ENCODE results near the gene AXDND1.
"Not testable (repeated sequence)": the region's sequence is repeated elsewhere in the genome, so short reads cannot be mapped to it uniquely, and the experiment has no call there.

Gene AXDND1

GRCh38 chr1:179399399-179399798 lies 33.6 kb downstream of the AXDND1 start:
- H3K18ac ChIP-seq (ENCODE audit: low read length); H3K27me3 ChIP-seq (ENCODE audit: control insufficient read depth in 3 of 3, insufficient read depth in 3 of 3, low read depth in 1 of 3, low read length in 3 of 3); H2BK15ac ChIP-seq (ENCODE audit: low read length); H2BK5ac ChIP-seq (ENCODE audit: low read length); H3K4ac ChIP-seq (ENCODE audit: low read length); H4K91ac ChIP-seq (ENCODE audit: low read depth, low read length, poor library complexity); H3K4me2 ChIP-seq (ENCODE audit: insufficient read depth, low read length, poor library complexity, severe bottlenecking); H3K23ac ChIP-seq (ENCODE audit: low read depth, low read length, poor library complexity); H2AK5ac ChIP-seq (ENCODE audit: low read depth, low read length); H3K14ac ChIP-seq (ENCODE audit: low read length); H3K9ac ChIP-seq (ENCODE audit: low read depth, low read length, poor library complexity); H3K4me3 ChIP-seq (ENCODE audit: low read length in 2 of 2); H2BK12ac ChIP-seq (ENCODE audit: low read length); H3K36me3 ChIP-seq (replicated peaks in 1 of 2; ENCODE audit: control insufficient read depth in 2 of 2, insufficient read depth in 2 of 2, low read length in 2 of 2); H3K79me1 ChIP-seq (ENCODE audit: low read depth, low read length); H3K4me1 ChIP-seq (ENCODE audit: control insufficient read depth in 2 of 2, insufficient read depth in 1 of 2, low read depth in 1 of 2, low read length in 2 of 2); H3K9me3 ChIP-seq (replicated peaks in 1 of 2; ENCODE audit: control insufficient read depth in 2 of 2, insufficient read depth in 1 of 2, low read depth in 1 of 2, low read length in 2 of 2); DNase-seq (ENCODE audit: low spot score); H4K8ac ChIP-seq (ENCODE audit: low read depth, low read length); H3K27ac ChIP-seq (replicated peaks; ENCODE audit: low read length); H2BK120ac ChIP-seq (ENCODE audit: low read depth, low read length); H2AFZ ChIP-seq (ENCODE audit: low read length): not testable (repeated sequence)
- WGBS, 2 donors (ENCODE audit: extremely low coverage in 2 of 2, insufficient read length in 2 of 2, insufficient replicate concordance in 1 of 2), result no CpG with 5 or more reads among the region's 2 CpGs

- not testable (repeated sequence) for H2BK12ac ChIP-seq (ENCODE audit: low read length); H3K4me3 ChIP-seq (ENCODE audit: low read length in 2 of 2); H4K8ac ChIP-seq (ENCODE audit: low read depth, low read length); H3K27ac ChIP-seq (replicated peaks; ENCODE audit: low read length); H3K4me1 ChIP-seq (ENCODE audit: control insufficient read depth in 2 of 2, insufficient read depth in 1 of 2, low read depth in 1 of 2, low read length in 2 of 2); H3K27me3 ChIP-seq (ENCODE audit: control insufficient read depth in 3 of 3, insufficient read depth in 3 of 3, low read depth in 1 of 3, low read length in 3 of 3); H3K23ac ChIP-seq (ENCODE audit: low read depth, low read length, poor library complexity); H3K36me3 ChIP-seq (replicated peaks in 1 of 2; ENCODE audit: control insufficient read depth in 2 of 2, insufficient read depth in 2 of 2, low read length in 2 of 2); H3K4me2 ChIP-seq (ENCODE audit: insufficient read depth, low read length, poor library complexity, severe bottlenecking); H3K18ac ChIP-seq (ENCODE audit: low read length); H3K14ac ChIP-seq (ENCODE audit: low read length); H3K4ac ChIP-seq (ENCODE audit: low read length); H4K91ac ChIP-seq (ENCODE audit: low read depth, low read length, poor library complexity); H3K9me3 ChIP-seq (replicated peaks in 1 of 2; ENCODE audit: control insufficient read depth in 2 of 2, insufficient read depth in 1 of 2, low read depth in 1 of 2, low read length in 2 of 2); H2AFZ ChIP-seq (ENCODE audit: low read length); H3K79me1 ChIP-seq (ENCODE audit: low read depth, low read length); H2AK5ac ChIP-seq (ENCODE audit: low read depth, low read length); DNase-seq (ENCODE audit: low spot score); H2BK5ac ChIP-seq (ENCODE audit: low read length); H2BK15ac ChIP-seq (ENCODE audit: low read length); H2BK120ac ChIP-seq (ENCODE audit: low read depth, low read length); H3K9ac ChIP-seq (ENCODE audit: low read depth, low read length, poor library complexity)
- no CpG with 5 or more reads among the region's 3 CpGs for WGBS, 2 donors (ENCODE audit: extremely low coverage in 2 of 2, insufficient read length in 2 of 2, insufficient replicate concordance in 1 of 2)
These were observed 52.0 kb downstream of the AXDND1 start for GRCh38 chr1:179417760-179418159.

GRCh38 chr1:179418706-179419105 lies 52.9 kb downstream of the AXDND1 start:
- WGBS, 2 donors (ENCODE audit: extremely low coverage in 2 of 2, insufficient read length in 2 of 2, insufficient replicate concordance in 1 of 2), result no CpG with 5 or more reads among the region's 32 CpGs

GRCh38 chr1:179424610-179425009 lies 58.8 kb downstream of the AXDND1 start:
- H2BK5ac ChIP-seq (ENCODE audit: low read length), result no peak overlapping the region
- H2BK120ac ChIP-seq (ENCODE audit: low read depth, low read length), result no peak overlapping the region
- no peak overlapping the region for H3K23ac ChIP-seq (ENCODE audit: low read depth, low read length, poor library complexity)
- H3K36me3 ChIP-seq (replicated peaks in 1 of 2; ENCODE audit: control insufficient read depth in 2 of 2, insufficient read depth in 2 of 2, low read length in 2 of 2), result no peaks in the 10 kb centered on the region
- no peak overlapping the region for H2AFZ ChIP-seq (ENCODE audit: low read length)
- H3K79me1 ChIP-seq (ENCODE audit: low read depth, low read length), result no peaks in the 10 kb centered on the region
- no peak overlapping the region for H3K9ac ChIP-seq (ENCODE audit: low read depth, low read length, poor library complexity)
- WGBS, 2 donors (ENCODE audit: extremely low coverage in 2 of 2, insufficient read length in 2 of 2, insufficient replicate concordance in 1 of 2), result no CpG with 5 or more reads among the region's 2 CpGs
- H2BK15ac ChIP-seq (ENCODE audit: low read length), result no peak overlapping the region
- H4K8ac ChIP-seq (ENCODE audit: low read depth, low read length), result no peak overlapping the region
- no peak overlapping the region for H3K27ac ChIP-seq (replicated peaks; ENCODE audit: low read length)
- no peak overlapping the region for H4K91ac ChIP-seq (ENCODE audit: low read depth, low read length, poor library complexity)
- no peak overlapping the region for H3K14ac ChIP-seq (ENCODE audit: low read length)
- no peak overlapping the region for H3K4me3 ChIP-seq (ENCODE audit: low read length in 2 of 2)
- no peak overlapping the region for H3K4me2 ChIP-seq (ENCODE audit: insufficient read depth, low read length, poor library complexity, severe bottlenecking)
- no peak overlapping the region for H3K18ac ChIP-seq (ENCODE audit: low read length)
- no peaks in the 10 kb centered on the region for H3K27me3 ChIP-seq (ENCODE audit: control insufficient read depth in 3 of 3, insufficient read depth in 3 of 3, low read depth in 1 of 3, low read length in 3 of 3)
- DNase-seq (ENCODE audit: low spot score), result no peak
- no peak overlapping the region for H3K4ac ChIP-seq (ENCODE audit: low read length)
- no peak overlapping the region for H2AK5ac ChIP-seq (ENCODE audit: low read depth, low read length)
- no peak overlapping the region for H2BK12ac ChIP-seq (ENCODE audit: low read length)
- H3K4me1 ChIP-seq (ENCODE audit: control insufficient read depth in 2 of 2, insufficient read depth in 1 of 2, low read depth in 1 of 2, low read length in 2 of 2), result no peaks in the 10 kb centered on the region
- H3K9me3 ChIP-seq (replicated peaks in 1 of 2; ENCODE audit: control insufficient read depth in 2 of 2, insufficient read depth in 1 of 2, low read depth in 1 of 2, low read length in 2 of 2), result peaks cover 0 to 4% of the 10 kb centered on the region in 2 donors

More at GRCh38 chr1:179418706-179419105, 52.9 kb downstream of the AXDND1 start:
- not testable (repeated sequence) for H3K4me3 ChIP-seq (ENCODE audit: low read length in 2 of 2); H3K9ac ChIP-seq (ENCODE audit: low read depth, low read length, poor library complexity); H3K4me2 ChIP-seq (ENCODE audit: insufficient read depth, low read length, poor library complexity, severe bottlenecking); H2BK15ac ChIP-seq (ENCODE audit: low read length); H2BK5ac ChIP-seq (ENCODE audit: low read length); H3K18ac ChIP-seq (ENCODE audit: low read length); H3K79me1 ChIP-seq (ENCODE audit: low read depth, low read length); H3K4ac ChIP-seq (ENCODE audit: low read length); H3K23ac ChIP-seq (ENCODE audit: low read depth, low read length, poor library complexity); H3K9me3 ChIP-seq (replicated peaks in 1 of 2; ENCODE audit: control insufficient read depth in 2 of 2, insufficient read depth in 1 of 2, low read depth in 1 of 2, low read length in 2 of 2); H3K36me3 ChIP-seq (replicated peaks in 1 of 2; ENCODE audit: control insufficient read depth in 2 of 2, insufficient read depth in 2 of 2, low read length in 2 of 2); DNase-seq (ENCODE audit: low spot score); H3K14ac ChIP-seq (ENCODE audit: low read length); H2BK120ac ChIP-seq (ENCODE audit: low read depth, low read length); H3K27ac ChIP-seq (replicated peaks; ENCODE audit: low read length); H2BK12ac ChIP-seq (ENCODE audit: low read length); H2AK5ac ChIP-seq (ENCODE audit: low read depth, low read length); H3K4me1 ChIP-seq (ENCODE audit: control insufficient read depth in 2 of 2, insufficient read depth in 1 of 2, low read depth in 1 of 2, low read length in 2 of 2); H2AFZ ChIP-seq (ENCODE audit: low read length); H4K8ac ChIP-seq (ENCODE audit: low read depth, low read length); H3K27me3 ChIP-seq (ENCODE audit: control insufficient read depth in 3 of 3, insufficient read depth in 3 of 3, low read depth in 1 of 3, low read length in 3 of 3); H4K91ac ChIP-seq (ENCODE audit: low read depth, low read length, poor library complexity)

Measured in neuronal stem cell (in vitro differentiated cells).